ENCODE data around the gene AGAP1.
"Not testable (repeated sequence)": the region's sequence is repeated elsewhere in the genome, so short reads cannot be mapped to it uniquely, and the experiment has no call there.

The AGAP1 gene

DNA sequence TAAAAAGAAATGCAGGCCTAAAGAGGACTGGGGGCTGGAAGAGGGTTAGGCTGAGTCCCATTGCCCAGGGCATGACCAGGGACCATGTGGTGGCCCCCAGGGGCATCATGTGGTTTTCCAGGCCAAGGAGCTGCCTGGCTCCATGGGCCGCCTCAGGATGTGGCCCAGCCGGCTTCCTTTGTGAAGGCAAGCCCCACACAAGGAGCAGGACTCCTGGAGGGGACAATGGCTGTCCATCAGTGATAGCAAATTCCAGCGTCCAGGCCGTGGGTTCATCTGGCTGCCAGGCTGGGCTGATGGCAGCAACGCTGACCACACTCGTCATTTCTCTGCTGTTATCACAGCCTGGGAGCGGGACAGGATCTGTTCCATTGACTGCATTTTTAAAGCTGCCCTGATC lies 591.8 kb downstream of the AGAP1 start:
- no peak for DNase-seq (ENCODE audit: insufficient read length, low spot score)
- TF ChIP-seq POLR2AphosphoS5 (IDR thresholded peaks at IDR 0.05; ENCODE audit: low read depth, low read length) (no peak), TAF1 (IDR thresholded peaks at IDR 0.05; ENCODE audit: low read depth, low read length) (no peak), SPI1 (IDR thresholded peaks at IDR 0.05; ENCODE audit: low read depth, low read length) (no peak), POU2F2 (IDR thresholded peaks at IDR 0.05; ENCODE audit: low read depth, low read length) (no peak), POLR2A (IDR thresholded peaks at IDR 0.05; ENCODE audit: low read depth, low read length) (no peak), PAX5 (IDR thresholded peaks at IDR 0.05; ENCODE audit: insufficient read depth, low read length, severe bottlenecking) (no peak)
- no peak for FAIRE-seq

DNA sequence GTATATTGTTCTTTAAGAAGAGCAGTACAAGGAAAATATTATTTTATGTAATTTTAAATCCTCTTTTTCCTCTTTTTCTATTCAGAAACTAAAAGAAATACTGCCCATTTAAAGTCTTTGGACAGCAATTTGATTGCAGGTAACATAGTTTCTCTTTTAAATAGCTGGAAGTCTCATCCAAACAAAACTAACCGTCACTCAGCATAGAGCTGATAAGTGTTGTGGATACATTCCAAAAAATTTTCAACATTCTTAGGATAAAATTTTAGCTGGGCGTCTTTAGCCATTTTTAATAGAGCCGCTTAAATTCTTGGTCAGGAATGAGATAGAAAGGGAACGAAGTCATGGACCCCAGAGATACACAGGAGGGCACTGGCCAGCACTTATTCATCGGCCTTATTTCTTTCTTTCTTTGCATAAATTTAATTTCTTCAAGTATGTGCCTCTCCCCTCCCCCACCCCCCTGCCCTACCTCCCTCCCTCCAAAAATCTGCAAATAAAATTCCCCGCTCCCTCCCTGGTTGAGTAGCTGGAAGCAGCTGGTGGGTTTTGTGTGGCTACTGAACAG lies 592.6 kb downstream of the AGAP1 start:
- DNase-seq (ENCODE audit: insufficient read length, low spot score) (no peak), FAIRE-seq (no peak)
- TF ChIP-seq PAX5 (IDR thresholded peaks at IDR 0.05; ENCODE audit: insufficient read depth, low read length, severe bottlenecking) (no peak), SPI1 (IDR thresholded peaks at IDR 0.05; ENCODE audit: low read depth, low read length) (no peak), TAF1 (IDR thresholded peaks at IDR 0.05; ENCODE audit: low read depth, low read length) (no peak), POU2F2 (IDR thresholded peaks at IDR 0.05; ENCODE audit: low read depth, low read length) (no peak), POLR2A (IDR thresholded peaks at IDR 0.05; ENCODE audit: low read depth, low read length) (no peak), POLR2AphosphoS5 (IDR thresholded peaks at IDR 0.05; ENCODE audit: low read depth, low read length) (no peak)

DNA sequence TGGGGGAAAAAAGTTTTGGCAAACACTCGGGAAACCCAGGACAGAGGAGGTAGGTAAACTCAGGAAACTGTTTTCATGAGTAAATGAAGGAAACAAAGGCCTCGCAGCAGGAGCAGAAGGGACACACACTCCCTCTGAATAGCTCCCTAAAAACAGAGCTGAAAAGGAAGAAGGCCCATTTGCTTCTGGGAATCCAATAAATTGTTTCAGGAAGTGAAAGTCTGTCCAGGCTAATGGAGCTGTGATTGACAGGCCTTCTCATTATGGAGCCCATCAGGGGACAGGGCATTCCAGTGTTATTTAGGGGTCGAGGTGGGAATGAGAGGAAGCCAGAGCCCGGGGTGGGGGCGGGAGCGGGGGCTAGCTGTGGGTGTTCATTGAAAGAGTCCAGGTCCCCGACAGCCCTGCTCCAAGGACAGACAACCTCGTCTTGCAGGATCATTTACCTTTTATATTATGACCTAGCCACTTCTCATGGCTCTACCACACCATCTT lies 593.2 kb downstream of the AGAP1 start:
- no peak for TF ChIP-seq PAX5 (IDR thresholded peaks at IDR 0.05; ENCODE audit: insufficient read depth, low read length, severe bottlenecking)
- no peak for TF ChIP-seq SPI1 (IDR thresholded peaks at IDR 0.05; ENCODE audit: low read depth, low read length)
- TF ChIP-seq POLR2AphosphoS5 (IDR thresholded peaks at IDR 0.05; ENCODE audit: low read depth, low read length), result no peak
- TF ChIP-seq TAF1 (IDR thresholded peaks at IDR 0.05; ENCODE audit: low read depth, low read length), result no peak
- no peak for TF ChIP-seq POU2F2 (IDR thresholded peaks at IDR 0.05; ENCODE audit: low read depth, low read length)
- no peak for TF ChIP-seq POLR2A (IDR thresholded peaks at IDR 0.05; ENCODE audit: low read depth, low read length)
- no peak for DNase-seq (ENCODE audit: insufficient read length, low spot score)
- no peak for FAIRE-seq

DNA sequence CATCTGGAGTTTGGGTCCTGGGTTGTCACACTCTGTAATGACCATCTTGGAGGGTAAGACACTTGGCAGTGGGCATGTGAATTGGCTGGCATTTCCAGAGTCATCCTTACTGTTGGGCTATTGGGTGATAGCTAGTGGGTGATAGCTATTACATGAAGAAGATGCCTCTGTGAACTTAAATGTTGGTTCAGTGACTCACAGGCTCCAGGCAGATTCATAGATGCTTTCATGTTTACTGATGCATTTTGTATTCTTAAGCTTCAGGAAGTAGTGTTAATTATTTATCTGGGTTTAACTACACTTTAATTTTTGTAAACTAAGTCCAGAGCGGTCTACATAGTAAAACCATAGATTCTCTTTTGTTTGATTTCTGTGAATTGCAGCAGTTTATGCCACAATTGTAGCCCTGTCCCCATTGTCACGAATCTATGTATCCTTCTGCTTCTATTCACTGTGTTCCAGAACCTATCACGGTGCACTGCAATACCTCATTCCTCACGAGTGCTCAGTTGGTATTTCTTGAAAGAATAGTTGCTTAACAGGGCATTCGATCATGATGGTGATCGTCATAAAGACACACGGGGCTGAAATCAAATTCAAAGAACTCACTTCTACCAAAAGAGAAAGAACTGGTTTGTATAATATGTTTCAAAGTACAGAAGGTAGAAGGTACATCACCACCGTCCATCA lies 594.7 kb downstream of the AGAP1 start:
- TF ChIP-seq TAF1 (IDR thresholded peaks at IDR 0.05; ENCODE audit: low read depth, low read length) (no peak), SPI1 (IDR thresholded peaks at IDR 0.05; ENCODE audit: low read depth, low read length) (no peak), POU2F2 (IDR thresholded peaks at IDR 0.05; ENCODE audit: low read depth, low read length) (no peak), POLR2A (IDR thresholded peaks at IDR 0.05; ENCODE audit: low read depth, low read length) (no peak)
- FAIRE-seq (no peak), DNase-seq (ENCODE audit: insufficient read length, low spot score) (no peak)

DNA sequence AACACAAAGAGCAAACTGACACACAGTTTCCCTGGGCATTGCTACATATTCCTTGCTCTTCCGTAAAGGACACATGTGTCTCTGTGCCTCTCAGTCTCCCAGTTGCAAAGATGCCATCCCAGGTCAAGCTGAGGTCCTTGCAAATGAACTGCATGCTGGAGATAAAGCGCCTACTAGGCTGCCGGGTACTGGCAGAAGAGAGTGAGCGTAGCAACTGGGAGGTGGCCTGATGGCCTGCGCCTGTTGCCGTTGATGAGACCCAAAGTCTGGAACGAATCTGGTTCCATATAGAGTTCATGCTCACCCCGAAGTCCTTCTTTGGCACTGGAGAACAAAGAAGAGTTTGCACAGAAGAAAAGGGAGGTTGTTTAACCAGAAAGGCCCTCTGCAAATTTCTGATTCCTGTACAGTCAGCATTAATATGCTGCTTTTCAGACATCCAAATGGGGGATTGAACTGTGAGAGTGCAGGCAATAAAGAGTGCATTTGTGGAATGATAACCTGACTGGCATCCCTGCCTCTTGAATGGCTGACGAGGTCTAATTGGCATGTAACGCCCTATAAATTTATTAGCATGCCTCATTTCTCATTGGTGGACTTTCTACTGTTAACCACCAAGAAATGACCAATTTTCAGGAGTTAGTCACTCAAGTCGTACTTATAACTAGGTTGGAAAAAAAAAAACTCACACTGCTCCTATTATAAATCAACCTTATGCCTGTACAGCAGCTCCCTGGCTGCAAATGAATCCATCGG lies 595.6 kb downstream of the AGAP1 start:
- DNase-seq (ENCODE audit: insufficient read length, low spot score) (no peak), FAIRE-seq (no peak)
- TF ChIP-seq PAX5 (IDR thresholded peaks at IDR 0.05; ENCODE audit: insufficient read depth, low read length, severe bottlenecking), result no peak
- no peak for TF ChIP-seq POU2F2 (IDR thresholded peaks at IDR 0.05; ENCODE audit: low read depth, low read length)
- TF ChIP-seq POLR2A (IDR thresholded peaks at IDR 0.05; ENCODE audit: low read depth, low read length), result no peak
- no peak for TF ChIP-seq POLR2AphosphoS5 (IDR thresholded peaks at IDR 0.05; ENCODE audit: low read depth, low read length)
- TF ChIP-seq SPI1 (IDR thresholded peaks at IDR 0.05; ENCODE audit: low read depth, low read length), result no peak
- TF ChIP-seq TAF1 (IDR thresholded peaks at IDR 0.05; ENCODE audit: low read depth, low read length), result no peak

DNA sequence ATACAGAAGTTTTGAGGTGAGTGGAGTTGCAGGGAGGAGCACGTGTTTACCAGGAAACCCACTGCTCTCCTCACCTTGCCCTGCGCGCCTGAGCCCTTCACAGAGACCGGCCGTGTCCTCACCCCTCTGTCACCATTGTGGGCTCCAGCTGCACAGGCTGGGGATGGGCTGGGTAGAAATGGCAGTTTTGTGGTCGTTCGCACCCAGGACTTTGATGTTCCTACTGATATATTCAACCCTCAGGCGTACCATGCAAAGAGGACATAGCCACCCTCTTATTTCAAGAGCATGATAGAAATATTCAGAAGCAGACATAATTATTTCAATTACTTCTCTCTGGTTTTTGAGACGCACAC lies 596.2 kb downstream of the AGAP1 start:
- DNase-seq (ENCODE audit: insufficient read length, low spot score) (no peak), FAIRE-seq (no peak)
- TF ChIP-seq SPI1 (IDR thresholded peaks at IDR 0.05; ENCODE audit: low read depth, low read length) (no peak), POLR2AphosphoS5 (IDR thresholded peaks at IDR 0.05; ENCODE audit: low read depth, low read length) (no peak), POLR2A (IDR thresholded peaks at IDR 0.05; ENCODE audit: low read depth, low read length) (no peak), POU2F2 (IDR thresholded peaks at IDR 0.05; ENCODE audit: low read depth, low read length) (no peak), TAF1 (IDR thresholded peaks at IDR 0.05; ENCODE audit: low read depth, low read length) (no peak), PAX5 (IDR thresholded peaks at IDR 0.05; ENCODE audit: insufficient read depth, low read length, severe bottlenecking) (no peak)

DNA sequence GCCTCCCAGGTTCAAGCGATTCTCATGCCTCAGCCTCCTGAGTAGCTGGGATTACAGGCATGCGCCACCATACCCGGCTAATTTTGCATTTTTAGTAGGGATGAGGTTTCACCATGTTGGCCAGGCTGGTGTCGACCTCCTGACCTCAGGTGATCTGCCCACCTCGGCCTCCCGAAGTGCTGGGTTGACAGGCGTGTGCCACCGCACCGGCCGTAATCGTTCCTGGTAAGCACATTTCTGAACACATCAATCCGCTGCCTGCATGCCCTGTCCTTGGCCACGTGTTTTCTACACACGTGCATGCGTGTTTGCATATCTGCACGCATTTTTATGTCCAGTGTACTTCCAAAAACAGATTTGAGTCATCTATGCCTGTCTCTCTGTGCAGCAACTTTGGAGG lies 597.0 kb downstream of the AGAP1 start:
- not testable (repeated sequence) for FAIRE-seq; DNase-seq (ENCODE audit: insufficient read length, low spot score)

DNA sequence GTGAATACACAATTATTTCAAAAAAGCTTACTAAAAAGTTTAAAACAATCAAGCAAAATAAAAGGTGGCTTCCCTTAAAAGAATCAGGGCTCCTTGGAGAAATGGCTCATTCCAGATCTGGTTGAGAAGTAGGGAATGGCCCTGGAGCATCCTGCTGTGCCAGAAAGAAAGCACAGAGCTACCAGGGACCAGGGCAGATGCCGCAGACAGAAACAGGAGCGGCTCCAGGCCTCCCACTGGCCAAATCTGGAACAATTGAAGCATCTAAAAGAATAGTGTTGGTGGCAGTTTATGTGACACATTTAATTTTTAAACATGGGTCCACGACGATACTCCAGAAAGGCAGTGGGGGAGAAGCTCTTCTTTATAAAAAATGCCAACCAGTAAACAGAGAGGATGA lies 598.9 kb downstream of the AGAP1 start:
- no peak for TF ChIP-seq TAF1 (IDR thresholded peaks at IDR 0.05; ENCODE audit: low read depth, low read length)
- no peak for TF ChIP-seq PAX5 (IDR thresholded peaks at IDR 0.05; ENCODE audit: insufficient read depth, low read length, severe bottlenecking)
- no peak for FAIRE-seq
- DNase-seq (ENCODE audit: insufficient read length, low spot score), result no peak

DNA sequence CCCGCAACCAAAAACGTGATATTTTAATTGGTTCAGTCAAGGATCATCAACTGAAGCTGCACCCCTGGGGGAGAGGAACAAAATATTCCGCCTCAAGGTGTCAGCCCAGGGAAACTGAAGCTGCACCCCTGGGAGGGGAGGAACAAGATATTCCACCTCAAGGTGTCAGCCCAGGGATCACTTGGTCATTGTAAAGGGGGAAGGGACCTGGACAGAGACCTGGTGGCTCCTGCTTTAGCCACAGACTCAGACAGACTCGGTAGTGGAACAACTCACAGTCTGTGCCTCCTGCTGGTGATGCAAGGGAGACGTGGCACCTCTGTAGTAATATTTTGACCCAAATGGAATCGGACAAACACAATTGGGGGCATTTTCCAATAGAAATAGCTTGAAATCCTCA lies 599.3 kb downstream of the AGAP1 start:
- no peak for FAIRE-seq
- TF ChIP-seq SPI1 (IDR thresholded peaks at IDR 0.05; ENCODE audit: low read depth, low read length) (no peak), PAX5 (IDR thresholded peaks at IDR 0.05; ENCODE audit: insufficient read depth, low read length, severe bottlenecking) (no peak), POLR2A (IDR thresholded peaks at IDR 0.05; ENCODE audit: low read depth, low read length) (no peak), TAF1 (IDR thresholded peaks at IDR 0.05; ENCODE audit: low read depth, low read length) (no peak), POLR2AphosphoS5 (IDR thresholded peaks at IDR 0.05; ENCODE audit: low read depth, low read length) (no peak), POU2F2 (IDR thresholded peaks at IDR 0.05; ENCODE audit: low read depth, low read length) (no peak)
- DNase-seq (ENCODE audit: insufficient read length, low spot score), result no peak

DNA sequence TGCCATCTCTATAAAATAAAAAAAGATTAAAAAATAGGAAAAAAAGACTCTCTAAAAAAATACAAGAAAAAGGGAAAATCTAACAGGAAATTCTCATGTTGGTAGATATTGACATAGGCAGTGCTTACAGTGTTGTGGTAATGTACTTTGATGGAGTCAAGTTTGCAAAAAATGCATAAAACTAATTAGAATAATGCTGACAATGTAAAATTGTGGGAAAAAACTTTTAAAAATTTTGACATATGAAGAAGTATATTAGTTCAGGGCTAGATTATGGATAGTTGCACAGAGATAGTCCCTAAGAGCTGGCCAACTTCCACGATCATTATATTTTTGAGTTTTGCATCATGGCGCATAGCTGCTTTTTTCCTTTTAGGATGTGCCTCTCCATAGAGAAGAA lies 601.7 kb downstream of the AGAP1 start:
- no peak for FAIRE-seq
- no peak for TF ChIP-seq PAX5 (IDR thresholded peaks at IDR 0.05; ENCODE audit: insufficient read depth, low read length, severe bottlenecking)

More for the DNA sequence above, 601.7 kb downstream of the AGAP1 start:
- no peak for DNase-seq (ENCODE audit: insufficient read length, low spot score)
